MM.1S (cell line): ENCODE data around the gene BCAS3.

Source experiments
- EZH2phosphoT487 ChIP-seq: fragments of 300-600 bp; sonication (generic); IDR thresholded peaks from 2 replicates; pipeline ENCODE4 v1.6.1; 2018; ENCODE audit warnings: antibody characterized with exemption, low read length
- TF ChIP-seq, protein P1 (sequence below): fragments of 300-600 bp; sonication (generic); IDR thresholded peaks from 2 replicates; pipeline ENCODE4 v1.5.1; 2016; ENCODE audit warnings: antibody characterized with exemption, low read length, mixed read lengths

GRCh38 chr17:61227866-61228265, 550.2 kb downstream of the BCAS3 start:
- TF ChIP-seq, protein P1, sequence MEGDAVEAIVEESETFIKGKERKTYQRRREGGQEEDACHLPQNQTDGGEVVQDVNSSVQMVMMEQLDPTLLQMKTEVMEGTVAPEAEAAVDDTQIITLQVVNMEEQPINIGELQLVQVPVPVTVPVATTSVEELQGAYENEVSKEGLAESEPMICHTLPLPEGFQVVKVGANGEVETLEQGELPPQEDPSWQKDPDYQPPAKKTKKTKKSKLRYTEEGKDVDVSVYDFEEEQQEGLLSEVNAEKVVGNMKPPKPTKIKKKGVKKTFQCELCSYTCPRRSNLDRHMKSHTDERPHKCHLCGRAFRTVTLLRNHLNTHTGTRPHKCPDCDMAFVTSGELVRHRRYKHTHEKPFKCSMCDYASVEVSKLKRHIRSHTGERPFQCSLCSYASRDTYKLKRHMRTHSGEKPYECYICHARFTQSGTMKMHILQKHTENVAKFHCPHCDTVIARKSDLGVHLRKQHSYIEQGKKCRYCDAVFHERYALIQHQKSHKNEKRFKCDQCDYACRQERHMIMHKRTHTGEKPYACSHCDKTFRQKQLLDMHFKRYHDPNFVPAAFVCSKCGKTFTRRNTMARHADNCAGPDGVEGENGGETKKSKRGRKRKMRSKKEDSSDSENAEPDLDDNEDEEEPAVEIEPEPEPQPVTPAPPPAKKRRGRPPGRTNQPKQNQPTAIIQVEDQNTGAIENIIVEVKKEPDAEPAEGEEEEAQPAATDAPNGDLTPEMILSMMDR = no peak
- TF ChIP-seq EZH2phosphoT487 = no peak
